Ovary (tissue), 3 donors: ENCODE data around the gene NFU1.

ENCODE experiments used
- CTCF ChIP-seq, 3 donors: fragments of 450-650 bp in 2 of 3; fragments of 200-600 bp in 1 of 3; IDR thresholded peaks; one replicate each; pipeline versions ENCODE4 v1.5.1 to v1.8.0; 2016 to 2022; ENCODE audit warnings: antibody characterized with exemption in 3 of 3, mild to moderate bottlenecking in 1 of 3
- EP300 ChIP-seq: sonication (generic); formaldehyde crosslinking; IDR thresholded peaks from one replicate; pipeline ENCODE4 v1.6.1; 2017; ENCODE audit warnings: antibody characterized with exemption
- POLR2A ChIP-seq: fragments of 450-650 bp; IDR thresholded peaks from one replicate; pipeline ENCODE4 v1.6.1; 2017; ENCODE audit warnings: antibody characterized with exemption, mild to moderate bottlenecking, moderate library complexity
- donor health status: DM: no; HTN: no; CAD: no.

GRCh38 chr2:69428981-69429380 lies 8.3 kb downstream of the NFU1 start:
- TF ChIP-seq CTCF (IDR thresholded peaks at IDR 0.05) (no peak), EP300 (no peak), POLR2A (no peak)
